Endothelial cell of umbilical vein (primary cell): ENCODE measurements around the gene SLC22A23. TPM values are rescaled to one million over a fixed set of nuclear protein-coding genes. Genes with fewer than 3 reads are reported as not detected.

Experiments used
- BruUV-seq: library from RNA; stranded (reverse); fragments of 400-500 nt; replicated peaks from 2 replicates; lab custom pipeline; 2021; lab: Mats Ljungman, UMichigan
- CTCF ChIA-PET: fragments of 300-600, 350-600 bp; sonication (Branson Sonifier 250); formaldehyde crosslinking; loops from one replicate; lab custom pipeline; 2021; ENCODE audit warnings: antibody characterized with exemption, inconsistent platforms; lab: Charles Lee
- POLR2A ChIA-PET: fragments of 300-600, 350-600 bp; sonication (Branson Sonifier 250); formaldehyde crosslinking; loops from one replicate; lab custom pipeline; 2021; ENCODE audit warnings: antibody characterized with exemption, inconsistent platforms; lab: Charles Lee
- DNase-seq: peaks from one replicate; pipeline ENCODE4 v3.0.0-alpha.2; 2011; ENCODE audit warnings: low read depth, low spot score
- FAIRE-seq: peaks from 2 replicates; lab custom pipeline; 2011; peaks lifted over from hg19 to GRCh38; lab: Jason Lieb, UNC
- H2AFZ ChIP-seq: 2 replicates; pipeline ENCODE4 v1.6.0; 2012; ENCODE audit warnings: low read depth, low read length, control low read depth, inconsistent platforms
- H3K27ac ChIP-seq: 2 replicates; pipeline ENCODE4 v1.5.1; 2011; ENCODE audit warnings: low read depth, mild to moderate bottlenecking, control low read depth, low read length, moderate library complexity; ENCODE audit not compliant: insufficient read depth
- H3K27me3 ChIP-seq, 2 experiments: 2 replicates each; pipeline versions ENCODE4 v1.6.0 to v1.6.1; 2011; ENCODE audit warnings: low read length in 2 of 2, mixed read lengths in 1 of 2; ENCODE audit not compliant: control insufficient read depth in 2 of 2, insufficient read depth in 2 of 2
- H3K36me3 ChIP-seq, 2 experiments: 2 replicates in 1 of 2; 3 replicates in 1 of 2; pipeline ENCODE4 v1.5.1; 2011; ENCODE audit warnings: low read length in 2 of 2, mild to moderate bottlenecking in 1 of 2, moderate library complexity in 1 of 2; ENCODE audit not compliant: control insufficient read depth in 2 of 2, insufficient read depth in 2 of 2; ENCODE audit errors: extremely low read depth in 1 of 2
- H3K4me1 ChIP-seq: 3 replicates; pipeline ENCODE4 v1.5.1; 2011; ENCODE audit warnings: mild to moderate bottlenecking, low read length; ENCODE audit not compliant: control insufficient read depth, insufficient read depth; ENCODE audit errors: extremely low read depth
- H3K4me2 ChIP-seq: 2 replicates; pipeline ENCODE4 v1.6.1; 2011; ENCODE audit warnings: low read length, control low read depth, mixed read lengths; ENCODE audit not compliant: insufficient read depth
- H3K4me3 ChIP-seq, 3 experiments: fragments of 200-600 bp in 1 of 3; sonication (generic), shearing (Covaris generic) in 1 of 3; replicated peaks in 1 of 3; 2 replicates each; pipeline ENCODE4 v1.5.1; 2011 to 2016; ENCODE audit warnings: control low read depth in 3 of 3, low read length in 3 of 3, mild to moderate bottlenecking in 2 of 3, inconsistent platforms in 1 of 3, low read depth in 1 of 3, moderate library complexity in 1 of 3; ENCODE audit not compliant: insufficient read depth in 1 of 3
- H3K79me2 ChIP-seq: 2 replicates; pipeline ENCODE4 v1.6.0; 2012; ENCODE audit warnings: low read length, inconsistent platforms; ENCODE audit not compliant: control insufficient read depth, insufficient read depth
- H3K9ac ChIP-seq: replicated peaks from 2 replicates; pipeline ENCODE3; 2011; ENCODE audit warnings: low read length, control low read depth; ENCODE audit not compliant: insufficient read depth; ENCODE audit errors: extremely low read depth
- H3K9me1 ChIP-seq: replicated peaks from 3 replicates; pipeline ENCODE4 v1.6.0; 2011; ENCODE audit warnings: mild to moderate bottlenecking, low read length; ENCODE audit not compliant: control insufficient read depth, insufficient read depth; ENCODE audit errors: extremely low read depth
- H3K9me3 ChIP-seq: replicated peaks from 2 replicates; pipeline ENCODE4 v1.5.1; 2012; ENCODE audit warnings: low read length, inconsistent platforms; ENCODE audit not compliant: control insufficient read depth, insufficient read depth
- H4K20me1 ChIP-seq: replicated peaks from 2 replicates; pipeline ENCODE3; 2011; ENCODE audit warnings: mild to moderate bottlenecking, low read length; ENCODE audit not compliant: control insufficient read depth, insufficient read depth; ENCODE audit errors: extremely low read depth
- CTCF ChIP-seq, 2 donors: IDR thresholded peaks; 1 replicate in 1 of 2; 2 replicates in 1 of 2; pipeline ENCODE4 v1.5.1; 2011; ENCODE audit warnings: low read length in 2 of 2, mild to moderate bottlenecking in 2 of 2, moderate library complexity in 2 of 2, control low read depth in 1 of 2, inconsistent platforms in 1 of 2, low read depth in 1 of 2; ENCODE audit not compliant: insufficient read depth in 1 of 2; ENCODE audit errors: extremely low read depth in 1 of 2
- EZH2 ChIP-seq: IDR thresholded peaks from 2 replicates; pipeline ENCODE4 v1.6.1; 2012; ENCODE audit warnings: borderline replicate concordance, low read depth, mild to moderate bottlenecking, moderate library complexity, low read length, inconsistent platforms; ENCODE audit not compliant: severe bottlenecking
- FOS ChIP-seq: IDR thresholded peaks from 2 replicates; pipeline ENCODE4 v1.6.1; 2011; ENCODE audit warnings: mild to moderate bottlenecking, low read length, moderate library complexity, borderline replicate concordance; ENCODE audit not compliant: insufficient read depth
- GATA2 ChIP-seq: IDR thresholded peaks from 2 replicates; pipeline ENCODE4 v1.7.0; 2011; ENCODE audit warnings: low read depth, mild to moderate bottlenecking, moderate library complexity, mixed read lengths, low read length; ENCODE audit not compliant: insufficient read length, insufficient read depth
- JUN ChIP-seq: IDR thresholded peaks from 2 replicates; pipeline ENCODE4 v1.6.1; 2011; ENCODE audit warnings: borderline replicate concordance, low read depth; ENCODE audit not compliant: insufficient read length, insufficient read depth
- MAX ChIP-seq: IDR thresholded peaks from 2 replicates; pipeline ENCODE4 v1.6.1; 2011; ENCODE audit not compliant: insufficient read depth, insufficient read length
- MYC ChIP-seq: IDR thresholded peaks from one replicate; pipeline ENCODE4 v1.6.1; 2011; ENCODE audit warnings: mild to moderate bottlenecking, low read depth, low read length
- POLR2A ChIP-seq: IDR thresholded peaks from 2 replicates; pipeline ENCODE4 v1.6.1; 2012; ENCODE audit warnings: low read depth, mild to moderate bottlenecking, control low read depth, low read length
- POLR2AphosphoS5 ChIP-seq: IDR thresholded peaks from 2 replicates; pipeline ENCODE4 v1.6.1; 2012; ENCODE audit warnings: low read depth, mild to moderate bottlenecking, control low read depth, low read length, moderate library complexity; ENCODE audit not compliant: insufficient read depth
- dilution Hi-C: fragments of 300-500 bp; cut with MboI; formaldehyde crosslinking; loops from one replicate; pipeline ENCODE4 v1.15.0; 2019; ENCODE audit warnings: low sequenced_read_pairs; ENCODE audit not compliant: extremely low pct_ligation_motif_present
- intact Hi-C: fragments of 100-400 bp; cut with micrococcal nuclease; formaldehyde crosslinking; loops from one replicate; pipeline ENCODE4 v1.10.0; 2022
- polyA plus RNA-seq, 4 experiments: library from polyadenylated mRNA; depleted of rRNA in 3 of 4; stranded (reverse) in 3 of 4; unstranded in 1 of 4; fragments of >200 nt; gene quantifications; 2 replicates each; pipeline versions ENCODE4 v1.2.1 to v1.2.3, GENCODE V29; 2011 to 2012; ENCODE audit warnings: missing spikeins in 1 of 4
- total RNA-seq: library from RNA; stranded (reverse); gene quantifications from 2 replicates; pipeline ENCODE4 v1.2.3, GENCODE V29; 2021

The SLC22A23 gene
- total and polyA plus RNA-seq, 2 donors (not counting 3 experiments of a cell fraction or from before 2014, with no cell fraction given) = 4.2 to 14.3 TPM

GRCh38 chr6:3355358-3356055, 101.3 kb downstream of the SLC22A23 start:
- intact Hi-C loops (loop anchor here (2.0 kb wide), 1 partner anchor 31 kb away; no protein-coding TSS in a partner anchor), dilution Hi-C loops (no loop called here)
- TF ChIP-seq GATA2 (no peak), MYC (no peak), FOS (no peak), MAX (no peak), CTCF (IDR thresholded peaks at IDR 0.05; ENCODE audit: extremely low read depth in 1 of 2, insufficient read depth in 1 of 2, low read depth in 1 of 2, low read length in 2 of 2) (no peak), POLR2AphosphoS5 (no peak), EZH2 (no peak), JUN (no peak), POLR2A (no peak)
- Histone ChIP-seq H3K4me1 (peaks cover 6% of the 10 kb centered on the region), H3K9me1 (no peaks in the 10 kb centered on the region), H3K79me2 (no peaks in the 10 kb centered on the region), H3K27me3 (no peaks in the 10 kb centered on the region), H3K4me2 (peak overlapping the region; percentile 57), H3K36me3 (no peaks in the 10 kb centered on the region), H2AFZ (peak overlapping the region; percentile 22), H4K20me1 (no peaks in the 10 kb centered on the region), H3K9ac (peak overlapping the region; percentile 14), H3K4me3 (peak overlapping the region in 1 of 3 experiments; percentile 37), H3K27ac (peak overlapping the region; percentile 0), H3K9me3 (no peaks in the 10 kb centered on the region)
- ChIA-PET POLR2A (no interaction called here), CTCF (interaction anchor here (0.8 to 1.0 kb wide), 3 partner anchors 10 to 55 kb away, joined by 3 to 4 read pairs (median 4); no protein-coding TSS in a partner anchor)
- DNase-seq = peak; percentile 69
- no TSS peak for BruUV-seq
- FAIRE-seq = no peak
